Tibial nerve (tissue), 4 donors: ENCODE measurements around the gene SNAPC5.

ENCODE experiments used
- EP300 ChIP-seq, 2 donors: sonication (generic); formaldehyde crosslinking; IDR thresholded peaks; one replicate each; pipeline ENCODE4 v1.6.1; 2017; ENCODE audit warnings: antibody characterized with exemption in 2 of 2, mild to moderate bottlenecking in 1 of 2
- POLR2A ChIP-seq, 2 donors: fragments of 450-650 bp; IDR thresholded peaks; one replicate each; pipeline ENCODE4 v1.6.1; 2017; ENCODE audit warnings: antibody characterized with exemption in 2 of 2, mild to moderate bottlenecking in 2 of 2, moderate library complexity in 2 of 2
- TF ChIP-seq, protein P1 (sequence below), 5 experiments: fragments of 200-600 bp in 3 of 5; fragments of 450-650 bp in 2 of 5; sonication (generic) in 3 of 5; IDR thresholded peaks; one replicate each; pipeline ENCODE4 v1.5.1; 2016 to 2019; ENCODE audit warnings: antibody characterized with exemption in 5 of 5, mild to moderate bottlenecking in 3 of 5, moderate library complexity in 2 of 5

DNA sequence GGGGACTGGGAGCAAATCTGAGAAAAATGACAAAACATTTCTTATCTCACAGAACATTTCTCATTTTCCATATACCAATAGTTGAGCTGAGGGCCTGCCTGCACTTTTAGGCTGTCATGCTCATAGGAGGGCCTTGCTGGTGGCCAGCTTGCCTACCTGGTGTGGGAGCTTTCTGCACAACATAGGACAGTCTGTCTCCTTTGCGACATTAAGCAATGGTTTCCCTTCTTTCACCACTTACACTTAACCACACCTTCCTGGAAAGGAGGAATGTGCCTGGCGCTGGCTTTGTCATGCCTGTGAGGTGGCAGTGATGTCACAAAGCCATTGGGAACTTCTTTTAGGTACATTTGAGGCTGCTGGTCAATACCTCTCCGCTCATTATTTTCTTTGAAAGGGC lies 5.7 kb downstream of the SNAPC5 start:
- no peak for TF ChIP-seq EP300 (IDR thresholded peaks at IDR 0.05)
- TF ChIP-seq POLR2A (IDR thresholded peaks at IDR 0.05) = no peak
- TF ChIP-seq, protein P1, sequence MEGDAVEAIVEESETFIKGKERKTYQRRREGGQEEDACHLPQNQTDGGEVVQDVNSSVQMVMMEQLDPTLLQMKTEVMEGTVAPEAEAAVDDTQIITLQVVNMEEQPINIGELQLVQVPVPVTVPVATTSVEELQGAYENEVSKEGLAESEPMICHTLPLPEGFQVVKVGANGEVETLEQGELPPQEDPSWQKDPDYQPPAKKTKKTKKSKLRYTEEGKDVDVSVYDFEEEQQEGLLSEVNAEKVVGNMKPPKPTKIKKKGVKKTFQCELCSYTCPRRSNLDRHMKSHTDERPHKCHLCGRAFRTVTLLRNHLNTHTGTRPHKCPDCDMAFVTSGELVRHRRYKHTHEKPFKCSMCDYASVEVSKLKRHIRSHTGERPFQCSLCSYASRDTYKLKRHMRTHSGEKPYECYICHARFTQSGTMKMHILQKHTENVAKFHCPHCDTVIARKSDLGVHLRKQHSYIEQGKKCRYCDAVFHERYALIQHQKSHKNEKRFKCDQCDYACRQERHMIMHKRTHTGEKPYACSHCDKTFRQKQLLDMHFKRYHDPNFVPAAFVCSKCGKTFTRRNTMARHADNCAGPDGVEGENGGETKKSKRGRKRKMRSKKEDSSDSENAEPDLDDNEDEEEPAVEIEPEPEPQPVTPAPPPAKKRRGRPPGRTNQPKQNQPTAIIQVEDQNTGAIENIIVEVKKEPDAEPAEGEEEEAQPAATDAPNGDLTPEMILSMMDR (IDR thresholded peaks at IDR 0.05) = no peak
